ENCODE data around the gene COX8A.
A peak's percentile ranks its signal among the peaks of the same experiment; 100 is the strongest.
"Not testable (repeated sequence)": the region's sequence is repeated elsewhere in the genome, so short reads cannot be mapped to it uniquely, and the experiment has no call there.

The COX8A gene

GRCh38 chr11:63961608-63962412 lies 12.6 kb upstream of the COX8A start:
- DNase-seq: no peak
- intact Hi-C loops (cut with DNase I): no loop called here

GRCh38 chr11:63963895-63964294 lies 10.5 kb upstream of the COX8A start:
- DNase-seq; intact Hi-C loops (cut with DNase I): not testable (repeated sequence)

- DNase-seq: no peak
- intact Hi-C loops (cut with DNase I): no loop called here
Measured at GRCh38 chr11:63966444-63966843, 8.0 kb upstream of the COX8A start.

GRCh38 chr11:63969461-63969860 lies 5.0 kb upstream of the COX8A start:
- DNase-seq: no peak

GRCh38 chr11:63970902-63971301 lies 3.5 kb upstream of the COX8A start:
- intact Hi-C loops (cut with DNase I): no loop called here
- DNase-seq: no peak

More at GRCh38 chr11:63969461-63969860, 5.0 kb upstream of the COX8A start:
- intact Hi-C loops (cut with DNase I): no loop called here

GRCh38 chr11:63973912-63974258 lies 535 bp upstream of the COX8A start:
- intact Hi-C loops (cut with DNase I): not testable (repeated sequence)
- DNase-seq: peak in 3 of 42 donors; percentile 6 to 39 (median 14)

- intact Hi-C loops (cut with DNase I): no loop called here
- DNase-seq: no peak
Measured at GRCh38 chr11:63978551-63979239, 4.3 kb downstream of the COX8A start.

GRCh38 chr11:63979426-63979825 lies 5.0 kb downstream of the COX8A start:
- intact Hi-C loops (cut with DNase I): no loop called here
- no peak for DNase-seq

- DNase-seq: peak in 29 of 42 donors; percentile 28 to 73 (median 55)
- intact Hi-C loops (cut with DNase I): no loop called here
Measured at GRCh38 chr11:63985812-63986155, 11.4 kb downstream of the COX8A start.

- DNase-seq: peak; percentile 83 to 96 (median 92)
- intact Hi-C loops (cut with DNase I): no loop called here
Measured at GRCh38 chr11:63986156-63986931, 11.9 kb downstream of the COX8A start, which contains the start of gene OTUB1. Gene OTUB1, plus strand, starts transcription at chr11:63986438. Its CDS starts 19 bp downstream, at chr11:63986457.

- intact Hi-C loops (cut with DNase I): no loop called here
- no peak for DNase-seq
Measured at GRCh38 chr11:63986932-63987513, 12.6 kb downstream of the COX8A start.

- intact Hi-C loops (cut with DNase I): no loop called here
- DNase-seq: no peak
Measured at GRCh38 chr11:63991558-63991957, 17.1 kb downstream of the COX8A start.

- intact Hi-C loops (cut with DNase I): no loop called here
- no peak for DNase-seq
Measured at GRCh38 chr11:63993100-63993499, 18.7 kb downstream of the COX8A start.

GRCh38 chr11:63993993-63994392 lies 19.6 kb downstream of the COX8A start:
- intact Hi-C loops (cut with DNase I): no loop called here
- DNase-seq: no peak

- intact Hi-C loops (cut with DNase I): no loop called here
- DNase-seq: no peak
Measured at GRCh38 chr11:63996512-63996911, 22.1 kb downstream of the COX8A start.

- DNase-seq: no peak
Measured at GRCh38 chr11:63997104-63997700, 22.8 kb downstream of the COX8A start.

GRCh38 chr11:63997801-63998337 lies 23.4 kb downstream of the COX8A start:
- intact Hi-C loops (cut with DNase I): no loop called here
- no peak for DNase-seq

More at GRCh38 chr11:63997104-63997700, 22.8 kb downstream of the COX8A start:
- intact Hi-C loops (cut with DNase I): no loop called here

GRCh38 chr11:63998558-63999348 lies 24.3 kb downstream of the COX8A start:
- intact Hi-C loops (cut with DNase I): no loop called here
- no peak for DNase-seq
